GDM1 (cell line): ENCODE results near the gene WDR64.
"Not testable (repeated sequence)": the region's sequence is repeated elsewhere in the genome, so short reads cannot be mapped to it uniquely, and the experiment has no call there.

Experiments
- DNase-seq: peaks from one replicate; lab custom pipeline; 2025; lab: John Stamatoyannopoulos, UW

Gene WDR64

GRCh38 chr1:241701483-241702295 is 49.6 kb downstream of the WDR64 start:
- no peak for DNase-seq

- DNase-seq = no peak
Measured at GRCh38 chr1:241702442-241703373, 50.6 kb downstream of the WDR64 start.

GRCh38 chr1:241703739-241704138 is 51.7 kb downstream of the WDR64 start:
- not testable (repeated sequence) for DNase-seq

- DNase-seq = no peak
Measured at GRCh38 chr1:241706257-241706656, 54.2 kb downstream of the WDR64 start.

- DNase-seq = no peak
Measured at GRCh38 chr1:241706967-241707366, 54.9 kb downstream of the WDR64 start.

- DNase-seq = no peak
Measured at GRCh38 chr1:241707442-241707841, 55.4 kb downstream of the WDR64 start.

GRCh38 chr1:241711326-241711725 is 59.2 kb downstream of the WDR64 start:
- DNase-seq = no peak

- DNase-seq = no peak
Measured at GRCh38 chr1:241713316-241713715, 61.2 kb downstream of the WDR64 start.

GRCh38 chr1:241714321-241715218 is 62.5 kb downstream of the WDR64 start:
- no peak for DNase-seq

- no peak for DNase-seq
Measured at GRCh38 chr1:241715435-241715834, 63.4 kb downstream of the WDR64 start.

- DNase-seq = no peak
Measured at GRCh38 chr1:241715956-241716355, 63.9 kb downstream of the WDR64 start.

GRCh38 chr1:241716915-241717656 is 65.0 kb downstream of the WDR64 start:
- DNase-seq = no peak

GRCh38 chr1:241717975-241718374 is 65.9 kb downstream of the WDR64 start:
- no peak for DNase-seq

GRCh38 chr1:241721011-241721410 is 68.9 kb downstream of the WDR64 start:
- DNase-seq = no peak

GRCh38 chr1:241722947-241723346 is 70.9 kb downstream of the WDR64 start:
- DNase-seq = no peak

- no peak for DNase-seq
Measured at GRCh38 chr1:241724741-241725356, 72.8 kb downstream of the WDR64 start.

GRCh38 chr1:241730031-241730430 is 78.0 kb downstream of the WDR64 start:
- DNase-seq = no peak

GRCh38 chr1:241733899-241734298 is 81.8 kb downstream of the WDR64 start:
- no peak for DNase-seq

GRCh38 chr1:241734533-241734932 is 82.5 kb downstream of the WDR64 start:
- no peak for DNase-seq

GRCh38 chr1:241735493-241735926 is 83.4 kb downstream of the WDR64 start:
- not testable (repeated sequence) for DNase-seq

- no peak for DNase-seq
Measured at GRCh38 chr1:241736387-241736786, 84.3 kb downstream of the WDR64 start.
